ENCODE data around the gene PTPRD. TPM values are rescaled to one million over a fixed set of nuclear protein-coding genes. Genes with fewer than 3 reads are reported as not detected.
"Not testable (repeated sequence)": the region's sequence is repeated elsewhere in the genome, so short reads cannot be mapped to it uniquely, and the experiment has no call there.

The PTPRD gene
- total RNA-seq, 3 donors from 2014 or later (not counting 1 experiment from before 2014, with no cell fraction given): 0.05 to 0.68 TPM; not detected in 1

DNA sequence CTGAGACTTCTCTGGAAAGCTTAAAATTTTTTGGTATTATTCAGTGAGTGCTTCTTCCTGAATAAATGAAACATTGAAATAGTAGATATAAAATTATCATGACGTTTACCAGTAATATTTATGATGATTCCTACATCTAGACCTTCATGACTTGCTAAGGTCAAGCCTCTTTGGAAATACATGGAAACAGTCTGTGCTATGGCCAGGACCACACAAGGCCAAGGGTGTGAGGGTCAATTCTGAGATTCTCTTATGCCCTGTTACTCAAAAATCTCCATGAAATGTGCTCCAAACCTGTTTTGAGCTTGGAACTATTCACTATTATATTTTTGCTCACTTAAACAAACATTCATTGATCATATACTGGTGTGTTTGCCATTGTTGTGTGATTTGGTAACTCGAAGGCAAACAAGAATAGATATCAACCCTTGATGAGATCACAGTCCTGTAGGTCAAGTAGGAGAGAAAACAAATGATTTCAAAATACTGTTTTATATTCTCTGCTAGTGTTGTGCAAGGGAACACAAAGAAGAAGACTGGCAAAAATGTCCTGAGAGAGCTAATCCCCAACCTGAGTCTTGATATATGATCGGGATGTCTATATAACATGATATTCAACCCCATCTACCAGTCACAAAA is 1558.3 kb downstream of the PTPRD start:
- H3K36me3 Mint-ChIP-seq: no peaks in the 10 kb centered on the region
- no peak overlapping the region for H3K27ac Mint-ChIP-seq
- no peak for DNase-seq
- WGBS (ENCODE audit: insufficient coverage): 39% methylated on average over 2 of the region's 3 CpGs
- no peaks in the 10 kb centered on the region for H3K27me3 Mint-ChIP-seq (ENCODE audit: low read depth in 2 of 2)
- Histone ChIP-seq H3K9me3 (ENCODE audit: control insufficient read depth, insufficient read depth, low read length) (no peaks in the 10 kb centered on the region), H3K27ac (ENCODE audit: low read length) (no peak overlapping the region), H3K27me3 (ENCODE audit: control insufficient read depth, insufficient read depth, low read length) (no peaks in the 10 kb centered on the region), H3K4me3 (ENCODE audit: low read length) (no peak overlapping the region), H3K4me1 (ENCODE audit: control insufficient read depth, insufficient read depth, low read length) (no peaks in the 10 kb centered on the region), H3K36me3 (ENCODE audit: control insufficient read depth, insufficient read depth, low read length) (no peaks in the 10 kb centered on the region)
- ATAC-seq: no peak
- H3K9me3 Mint-ChIP-seq: peaks cover 4 to 9% of the 10 kb centered on the region in 2 donors
- no peaks in the 10 kb centered on the region for H3K4me1 Mint-ChIP-seq
- no peak overlapping the region for H3K4me3 Mint-ChIP-seq
- intact Hi-C loops (cut with micrococcal nuclease): no loop called here
- TF ChIP-seq, protein P1, sequence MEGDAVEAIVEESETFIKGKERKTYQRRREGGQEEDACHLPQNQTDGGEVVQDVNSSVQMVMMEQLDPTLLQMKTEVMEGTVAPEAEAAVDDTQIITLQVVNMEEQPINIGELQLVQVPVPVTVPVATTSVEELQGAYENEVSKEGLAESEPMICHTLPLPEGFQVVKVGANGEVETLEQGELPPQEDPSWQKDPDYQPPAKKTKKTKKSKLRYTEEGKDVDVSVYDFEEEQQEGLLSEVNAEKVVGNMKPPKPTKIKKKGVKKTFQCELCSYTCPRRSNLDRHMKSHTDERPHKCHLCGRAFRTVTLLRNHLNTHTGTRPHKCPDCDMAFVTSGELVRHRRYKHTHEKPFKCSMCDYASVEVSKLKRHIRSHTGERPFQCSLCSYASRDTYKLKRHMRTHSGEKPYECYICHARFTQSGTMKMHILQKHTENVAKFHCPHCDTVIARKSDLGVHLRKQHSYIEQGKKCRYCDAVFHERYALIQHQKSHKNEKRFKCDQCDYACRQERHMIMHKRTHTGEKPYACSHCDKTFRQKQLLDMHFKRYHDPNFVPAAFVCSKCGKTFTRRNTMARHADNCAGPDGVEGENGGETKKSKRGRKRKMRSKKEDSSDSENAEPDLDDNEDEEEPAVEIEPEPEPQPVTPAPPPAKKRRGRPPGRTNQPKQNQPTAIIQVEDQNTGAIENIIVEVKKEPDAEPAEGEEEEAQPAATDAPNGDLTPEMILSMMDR (IDR thresholded peaks at IDR 0.05): no peak

GRCh38 chr9:9045572-9045971 is 1567.2 kb downstream of the PTPRD start:
- Mint-ChIP-seq H3K4me3 (no peak overlapping the region), H3K27me3 (ENCODE audit: low read depth in 2 of 2) (no peaks in the 10 kb centered on the region), H3K4me1 (no peaks in the 10 kb centered on the region), H3K27ac (no peak overlapping the region), H3K36me3 (no peaks in the 10 kb centered on the region), H3K9me3 (peaks cover 4% of the 10 kb centered on the region in 2 donors)
- DNase-seq: no peak
- Histone ChIP-seq H3K27ac (ENCODE audit: low read length) (no peak overlapping the region), H3K9me3 (ENCODE audit: control insufficient read depth, insufficient read depth, low read length) (no peaks in the 10 kb centered on the region), H3K27me3 (ENCODE audit: control insufficient read depth, insufficient read depth, low read length) (no peaks in the 10 kb centered on the region), H3K4me1 (ENCODE audit: control insufficient read depth, insufficient read depth, low read length) (no peaks in the 10 kb centered on the region), H3K4me3 (ENCODE audit: low read length) (no peak overlapping the region), H3K36me3 (ENCODE audit: control insufficient read depth, insufficient read depth, low read length) (no peaks in the 10 kb centered on the region)
- no CpG with 5 or more reads among the region's 2 CpGs for WGBS (ENCODE audit: insufficient coverage)
- no peak for ATAC-seq
- TF ChIP-seq, protein P1 (IDR thresholded peaks at IDR 0.05): no peak
- intact Hi-C loops (cut with micrococcal nuclease): no loop called here

DNA sequence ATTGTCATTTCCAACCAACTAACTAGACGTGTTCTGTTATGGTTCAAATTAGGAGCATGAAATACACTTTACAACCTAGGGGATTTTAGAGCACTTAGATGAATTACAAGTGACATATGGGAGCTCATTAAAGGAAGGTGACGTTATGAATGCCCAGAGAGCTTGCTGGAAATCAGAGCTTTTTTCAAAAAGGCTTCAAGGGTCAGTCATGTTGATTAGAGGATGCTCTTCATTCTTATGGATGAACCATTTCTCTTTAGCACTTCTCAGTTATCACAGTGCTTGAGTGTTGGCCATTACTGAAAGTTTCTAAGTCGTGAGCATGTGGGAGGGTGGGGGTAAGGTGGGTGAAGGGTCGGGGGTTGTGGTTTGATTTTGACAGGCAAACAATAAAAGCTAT is 1567.7 kb downstream of the PTPRD start:
- no peaks in the 10 kb centered on the region for H3K4me1 ChIP-seq (ENCODE audit: control insufficient read depth, insufficient read depth, low read length)
- H3K4me3 ChIP-seq (ENCODE audit: low read length): no peak overlapping the region
- no peak overlapping the region for H3K4me3 Mint-ChIP-seq
- no peaks in the 10 kb centered on the region for H3K9me3 ChIP-seq (ENCODE audit: control insufficient read depth, insufficient read depth, low read length)
- H3K4me1 Mint-ChIP-seq: no peaks in the 10 kb centered on the region
- DNase-seq (no peak), ATAC-seq (no peak)
- H3K9me3 Mint-ChIP-seq: peaks cover 4% of the 10 kb centered on the region in 2 donors
- H3K27me3 Mint-ChIP-seq (ENCODE audit: low read depth in 2 of 2): no peaks in the 10 kb centered on the region
- 69% methylated on average over 4 of the region's 4 CpGs for WGBS (ENCODE audit: insufficient coverage)
- H3K27ac Mint-ChIP-seq: no peak overlapping the region
- H3K36me3 Mint-ChIP-seq: no peaks in the 10 kb centered on the region
- no peaks in the 10 kb centered on the region for H3K27me3 ChIP-seq (ENCODE audit: control insufficient read depth, insufficient read depth, low read length)
- no peak overlapping the region for H3K27ac ChIP-seq (ENCODE audit: low read length)
- intact Hi-C loops (cut with micrococcal nuclease): no loop called here
- no peaks in the 10 kb centered on the region for H3K36me3 ChIP-seq (ENCODE audit: control insufficient read depth, insufficient read depth, low read length)
- TF ChIP-seq, protein P1 (IDR thresholded peaks at IDR 0.05): no peak

- H3K4me1 ChIP-seq (ENCODE audit: control insufficient read depth, insufficient read depth, low read length); DNase-seq; H3K4me1 Mint-ChIP-seq; H3K36me3 ChIP-seq (ENCODE audit: control insufficient read depth, insufficient read depth, low read length); H3K36me3 Mint-ChIP-seq; H3K27me3 ChIP-seq (ENCODE audit: control insufficient read depth, insufficient read depth, low read length); H3K4me3 ChIP-seq (ENCODE audit: low read length); H3K4me3 Mint-ChIP-seq; H3K27ac ChIP-seq (ENCODE audit: low read length); intact Hi-C loops (cut with micrococcal nuclease); H3K27me3 Mint-ChIP-seq (ENCODE audit: low read depth in 2 of 2); ATAC-seq; H3K9me3 Mint-ChIP-seq; H3K27ac Mint-ChIP-seq; H3K9me3 ChIP-seq (ENCODE audit: control insufficient read depth, insufficient read depth, low read length): not testable (repeated sequence)
- WGBS (ENCODE audit: insufficient coverage): 100% methylated on average over 1 of the region's 3 CpGs
These were observed 1569.0 kb downstream of the PTPRD start for GRCh38 chr9:9043788-9044187.
